OCI-LY3 (cell line): ENCODE data around the gene KANSL3.

ENCODE experiments used
- H2AFZ ChIP-seq: fragments of 200-600, 300-600 bp; shearing (Covaris generic); 2 replicates; pipeline ENCODE4 v1.6.0; 2014; ENCODE audit warnings: antibody characterized with exemption, low read depth, low read length
- H3K27ac ChIP-seq: fragments of 200-600, 300-600 bp; sonication (generic); 2 replicates; pipeline ENCODE4 v1.5.1; 2014; ENCODE audit warnings: mild to moderate bottlenecking, low read length, moderate library complexity, mixed read lengths
- H3K27me3 ChIP-seq: fragments of 200-600, 300-600 bp; sonication (generic); 2 replicates; pipeline ENCODE4 v1.6.1; 2014; ENCODE audit warnings: low read depth, low read length, mixed read lengths
- H3K36me3 ChIP-seq: fragments of 200-600, 300-600 bp; sonication (generic); replicated peaks from 2 replicates; pipeline ENCODE3; 2014; ENCODE audit warnings: low read depth, low read length, mixed read lengths
- H3K4me1 ChIP-seq: fragments of 300-600, 200-600 bp; sonication (generic); 2 replicates; pipeline ENCODE4 v1.6.1; 2014; ENCODE audit warnings: low read length, mixed read lengths
- H3K4me2 ChIP-seq: fragments of 200-600, 300-600 bp; sonication (generic); 2 replicates; pipeline ENCODE4 v1.6.1; 2014; ENCODE audit warnings: low read length, mixed read lengths
- H3K4me3 ChIP-seq: fragments of 300-600, 200-600 bp; sonication (generic); 2 replicates; pipeline ENCODE4 v1.5.1; 2014; ENCODE audit warnings: antibody characterized with exemption, mild to moderate bottlenecking, low read length, moderate library complexity
- H3K79me2 ChIP-seq: fragments of 300-600, 200-600 bp; shearing (Covaris generic); 2 replicates; pipeline ENCODE4 v1.6.1; 2014; ENCODE audit warnings: mild to moderate bottlenecking, low read length, mixed read lengths
- H3K9ac ChIP-seq: fragments of 300-600, 200-600 bp; shearing (Covaris generic); 2 replicates; pipeline ENCODE4 v1.6.0; 2014; ENCODE audit warnings: mild to moderate bottlenecking, low read length, moderate library complexity
- H3K9me3 ChIP-seq: fragments of 200-600, 300-600 bp; shearing (Covaris generic); 2 replicates; pipeline ENCODE4 v1.6.1; 2014; ENCODE audit warnings: low read length, mixed read lengths; ENCODE audit not compliant: insufficient read depth
- H4K20me1 ChIP-seq: fragments of 200-600, 300-600 bp; sonication (generic); 2 replicates; pipeline ENCODE4 v1.6.1; 2016; ENCODE audit warnings: low read length, mixed read lengths; ENCODE audit not compliant: insufficient read depth
- CTCF ChIP-seq: fragments of 200-600, 300-600 bp; sonication (generic); IDR thresholded peaks from 2 replicates; pipeline ENCODE4 v1.5.1; 2014; ENCODE audit warnings: antibody characterized with exemption, low read length, low read depth
- EZH2phosphoT487 ChIP-seq: fragments of 200-600 bp; shearing (Covaris generic); IDR thresholded peaks from 2 replicates; pipeline ENCODE4 v1.6.1; 2018; ENCODE audit warnings: antibody characterized with exemption, mixed run types, low read depth

KANSL3 gene

GRCh38 chr2:96665083-96665569, 27.0 kb upstream of the KANSL3 start:
- TF ChIP-seq EZH2phosphoT487 = no peak
- TF ChIP-seq CTCF = no peak
- no peaks in the 10 kb centered on the region for H3K9me3 ChIP-seq
- H4K20me1 ChIP-seq = no peaks in the 10 kb centered on the region
- no peaks in the 10 kb centered on the region for H3K36me3 ChIP-seq
- H3K4me2 ChIP-seq = no peak overlapping the region
- H3K4me3 ChIP-seq = no peak overlapping the region
- no peaks in the 10 kb centered on the region for H3K4me1 ChIP-seq
- no peaks in the 10 kb centered on the region for H3K27me3 ChIP-seq
- no peak overlapping the region for H2AFZ ChIP-seq
- H3K9ac ChIP-seq = no peak overlapping the region
- H3K27ac ChIP-seq = no peak overlapping the region
- H3K79me2 ChIP-seq = no peaks in the 10 kb centered on the region

- no peak overlapping the region for H3K9ac ChIP-seq
- H3K9me3 ChIP-seq = no peaks in the 10 kb centered on the region
- no peak overlapping the region for H3K4me2 ChIP-seq
- H3K27me3 ChIP-seq = no peaks in the 10 kb centered on the region
- no peak overlapping the region for H3K4me3 ChIP-seq
- H3K27ac ChIP-seq = no peak overlapping the region
- H2AFZ ChIP-seq = no peak overlapping the region
- TF ChIP-seq EZH2phosphoT487 (no peak), CTCF (no peak)
- H3K36me3 ChIP-seq = no peaks in the 10 kb centered on the region
- no peaks in the 10 kb centered on the region for H4K20me1 ChIP-seq
- H3K79me2 ChIP-seq = no peaks in the 10 kb centered on the region
- no peaks in the 10 kb centered on the region for H3K4me1 ChIP-seq
These were observed 26.3 kb upstream of the KANSL3 start for GRCh38 chr2:96664366-96664925.

- no peak overlapping the region for H2AFZ ChIP-seq
- no peaks in the 10 kb centered on the region for H4K20me1 ChIP-seq
- H3K4me2 ChIP-seq = no peak overlapping the region
- H3K9me3 ChIP-seq = no peaks in the 10 kb centered on the region
- H3K27me3 ChIP-seq = no peaks in the 10 kb centered on the region
- TF ChIP-seq EZH2phosphoT487 (no peak), CTCF (no peak)
- no peaks in the 10 kb centered on the region for H3K79me2 ChIP-seq
- H3K36me3 ChIP-seq = no peaks in the 10 kb centered on the region
- no peaks in the 10 kb centered on the region for H3K4me1 ChIP-seq
- no peak overlapping the region for H3K4me3 ChIP-seq
- no peak overlapping the region for H3K9ac ChIP-seq
- H3K27ac ChIP-seq = no peak overlapping the region
These were observed 25.7 kb upstream of the KANSL3 start for GRCh38 chr2:96663829-96664228.

GRCh38 chr2:96663177-96663576, 25.1 kb upstream of the KANSL3 start:
- Histone ChIP-seq H3K27me3 (no peaks in the 10 kb centered on the region), H3K36me3 (no peaks in the 10 kb centered on the region), H2AFZ (no peak overlapping the region), H3K27ac (no peak overlapping the region), H3K9me3 (no peaks in the 10 kb centered on the region), H3K9ac (no peak overlapping the region), H3K4me2 (no peak overlapping the region), H3K79me2 (no peaks in the 10 kb centered on the region), H3K4me3 (no peak overlapping the region), H3K4me1 (no peaks in the 10 kb centered on the region), H4K20me1 (no peaks in the 10 kb centered on the region)
- TF ChIP-seq CTCF = no peak
- TF ChIP-seq EZH2phosphoT487 = no peak
